H1 (cell line): ENCODE results near the gene CHFR. TPM values are rescaled to one million over a fixed set of nuclear protein-coding genes. Genes with fewer than 3 reads are reported as not detected.

Source experiments
- CTCF ChIA-PET: fragments of 300-600 bp; sonication (Branson Sonifier 250); formaldehyde crosslinking; loops from one replicate; lab custom pipeline; 2021; ENCODE audit not compliant: partially characterized antibody; lab: Charles Lee
- POLR2A ChIA-PET: fragments of 300-600 bp; sonication (Branson Sonifier 250); formaldehyde crosslinking; loops from one replicate; lab custom pipeline; 2021; ENCODE audit warnings: inconsistent platforms; ENCODE audit not compliant: partially characterized antibody; lab: Charles Lee
- DNase-seq, 2 experiments: peaks; one replicate each; pipeline versions ENCODE4 v3.0.0 to v3.0.0-alpha.2; 2010 to 2022; ENCODE audit warnings: low spot score in 2 of 2, low read depth in 1 of 2, mixed read lengths in 1 of 2
- FAIRE-seq: peaks from 2 replicates; lab custom pipeline; 2011; peaks lifted over from hg19 to GRCh38; lab: Jason Lieb, UNC
- H2AFZ ChIP-seq: 2 replicates; pipeline ENCODE4 v1.8.1; 2012; ENCODE audit warnings: low read length, inconsistent platforms
- H2AK5ac ChIP-seq: 2 replicates; pipeline ENCODE4 v1.6.1; 2013; ENCODE audit warnings: low read depth, low read length
- H2BK120ac ChIP-seq: replicated peaks from 2 replicates; pipeline ENCODE3; 2013; ENCODE audit warnings: low read depth, low read length, inconsistent platforms
- H2BK12ac ChIP-seq: 2 replicates; pipeline ENCODE4 v1.6.1; 2013; ENCODE audit warnings: low read depth, low read length
- H2BK15ac ChIP-seq: 2 replicates; pipeline ENCODE4 v1.6.1; 2013; ENCODE audit warnings: low read length
- H2BK20ac ChIP-seq: 2 replicates; pipeline ENCODE4 v1.6.1; 2013; ENCODE audit warnings: low read length
- H2BK5ac ChIP-seq: 2 replicates; pipeline ENCODE4 v1.6.1; 2013; ENCODE audit warnings: low read depth, low read length
- H3K14ac ChIP-seq: 2 replicates; pipeline ENCODE4 v1.6.1; 2013; ENCODE audit warnings: inconsistent platforms; ENCODE audit not compliant: insufficient read length
- H3K18ac ChIP-seq: 2 replicates; pipeline ENCODE4 v1.6.1; 2013; ENCODE audit warnings: low read length; ENCODE audit errors: extremely low read depth
- H3K23ac ChIP-seq: 2 replicates; pipeline ENCODE4 v1.6.1; 2013; ENCODE audit warnings: inconsistent platforms; ENCODE audit not compliant: insufficient read length
- H3K23me2 ChIP-seq: 2 replicates; pipeline ENCODE4 v1.6.1; 2013; ENCODE audit warnings: low read depth, low read length
- H3K27ac ChIP-seq: 2 replicates; pipeline ENCODE4 v1.6.1; 2011; ENCODE audit warnings: low read depth, low read length, inconsistent platforms
- H3K27me3 ChIP-seq, 4 experiments: replicated peaks in 1 of 4; 1 replicate in 1 of 4; 2 replicates in 3 of 4; pipeline versions ENCODE4 v1.6.1 to v1.8.1; 2011 to 2013; ENCODE audit warnings: low read length in 3 of 4, mild to moderate bottlenecking in 3 of 4, inconsistent platforms in 2 of 4, mixed read lengths in 2 of 4, moderate library complexity in 1 of 4; ENCODE audit not compliant: control insufficient read depth in 3 of 4, insufficient read depth in 3 of 4; ENCODE audit errors: extremely low read depth in 1 of 4
- H3K36me3 ChIP-seq, 4 experiments: 2 replicates each; pipeline versions ENCODE4 v1.6.1 to v1.8.1; 2011 to 2013; ENCODE audit warnings: mild to moderate bottlenecking in 4 of 4, low read length in 3 of 4, moderate library complexity in 2 of 4, control low read depth in 1 of 4, inconsistent platforms in 1 of 4; ENCODE audit not compliant: insufficient read depth in 4 of 4, control insufficient read depth in 2 of 4
- H3K4ac ChIP-seq: replicated peaks from 2 replicates; pipeline ENCODE3; 2013; ENCODE audit warnings: low read length, low read depth, mixed read lengths, inconsistent platforms; ENCODE audit not compliant: insufficient read length
- H3K4me1 ChIP-seq, 4 experiments: replicated peaks in 1 of 4; 1 replicate in 1 of 4; 2 replicates in 3 of 4; pipeline versions ENCODE4 v1.6.1 to v1.8.1; 2011 to 2013; ENCODE audit warnings: low read length in 3 of 4, inconsistent platforms in 2 of 4, mixed read lengths in 1 of 4; ENCODE audit not compliant: insufficient read depth in 4 of 4, control insufficient read depth in 3 of 4
- H3K4me2 ChIP-seq, 2 experiments: 2 replicates each; pipeline versions ENCODE4 v1.6.1 to v1.8.1; 2011 to 2013; ENCODE audit warnings: low read depth in 2 of 2, low read length in 2 of 2, control low read depth in 1 of 2, inconsistent platforms in 1 of 2, mild to moderate bottlenecking in 1 of 2; ENCODE audit not compliant: insufficient read depth in 1 of 2
- H3K4me3 ChIP-seq, 4 experiments: fragments of 200-600, 300-600 bp in 1 of 4; sonication (generic), shearing (Covaris generic), sonication (Bioruptor Twin) in 1 of 4; 2 replicates each; pipeline versions ENCODE4 v1.5.1 to v1.8.1; 2011 to 2016; ENCODE audit warnings: low read length in 4 of 4, low read depth in 3 of 4, control low read depth in 2 of 4, inconsistent platforms in 2 of 4, mild to moderate bottlenecking in 2 of 4, mixed read lengths in 1 of 4, moderate library complexity in 1 of 4; ENCODE audit not compliant: insufficient read depth in 2 of 4; ENCODE audit errors: extremely low read depth in 1 of 4
- H3K56ac ChIP-seq: replicated peaks from 2 replicates; pipeline ENCODE3; 2013; ENCODE audit warnings: low read depth, mild to moderate bottlenecking, mixed read lengths, low read length, inconsistent platforms; ENCODE audit not compliant: insufficient read length
- H3K79me1 ChIP-seq: 2 replicates; pipeline ENCODE4 v1.6.1; 2013; ENCODE audit warnings: low read depth, low read length, control low read depth
- H3K79me2 ChIP-seq, 2 experiments: 2 replicates each; pipeline versions ENCODE4 v1.6.1 to v1.8.1; 2012 to 2013; ENCODE audit warnings: low read length in 2 of 2, mild to moderate bottlenecking in 2 of 2, inconsistent platforms in 1 of 2; ENCODE audit not compliant: insufficient read depth in 2 of 2, control insufficient read depth in 1 of 2
- H3K9ac ChIP-seq, 4 experiments: replicated peaks in 1 of 4; 1 replicate in 1 of 4; 2 replicates in 3 of 4; pipeline versions ENCODE4 v1.6.1 to v1.8.1; 2011 to 2013; ENCODE audit warnings: low read depth in 3 of 4, low read length in 3 of 4, control low read depth in 2 of 4, mild to moderate bottlenecking in 2 of 4, moderate library complexity in 2 of 4, inconsistent platforms in 1 of 4; ENCODE audit errors: extremely low read depth in 1 of 4
- H3K9me3 ChIP-seq, 2 experiments: 2 replicates each; pipeline versions ENCODE4 v1.6.1 to v1.8.1; 2012 to 2013; ENCODE audit warnings: mild to moderate bottlenecking in 2 of 2, moderate library complexity in 2 of 2, control low read depth in 1 of 2, inconsistent platforms in 1 of 2, low read depth in 1 of 2, low read length in 1 of 2, mixed read lengths in 1 of 2; ENCODE audit not compliant: insufficient read depth in 2 of 2
- H4K20me1 ChIP-seq, 2 experiments: replicated peaks in 1 of 2; 2 replicates each; pipeline versions ENCODE3 to v1.8.1; 2011 to 2013; ENCODE audit warnings: inconsistent platforms in 2 of 2, low read length in 2 of 2, mild to moderate bottlenecking in 1 of 2; ENCODE audit not compliant: insufficient read depth in 2 of 2, control insufficient read depth in 1 of 2
- H4K5ac ChIP-seq: 2 replicates; pipeline ENCODE4 v1.6.1; 2013; ENCODE audit warnings: low read length, low read depth, mixed read lengths, inconsistent platforms; ENCODE audit not compliant: insufficient read length
- H4K8ac ChIP-seq: 2 replicates; pipeline ENCODE4 v1.8.0; 2013; ENCODE audit warnings: mild to moderate bottlenecking, moderate library complexity, low read length, inconsistent platforms; ENCODE audit not compliant: insufficient read depth; ENCODE audit errors: extremely low read depth
- H4K91ac ChIP-seq: replicated peaks from 2 replicates; pipeline ENCODE3; 2013; ENCODE audit warnings: low read length, mixed read lengths, inconsistent platforms; ENCODE audit not compliant: insufficient read length
- ATF2 ChIP-seq: IDR thresholded peaks from 2 replicates; pipeline ENCODE4 v1.6.1; 2012; ENCODE audit warnings: low read length, inconsistent platforms
- BCL11A ChIP-seq, 2 experiments: IDR thresholded peaks; one replicate each; pipeline ENCODE4 v1.6.1; 2011; ENCODE audit warnings: low read depth in 2 of 2, low read length in 2 of 2, mild to moderate bottlenecking in 2 of 2
- CHD2 ChIP-seq: IDR thresholded peaks from 2 replicates; pipeline ENCODE4 v1.6.1; 2012; ENCODE audit warnings: low read length, improper control_type of control experiment
- E2F6 ChIP-seq: IDR thresholded peaks from 2 replicates; pipeline ENCODE4 v1.6.1; 2012; ENCODE audit warnings: inconsistent platforms
- GABPA ChIP-seq: IDR thresholded peaks from 2 replicates; pipeline ENCODE4 v1.6.1; 2011; ENCODE audit warnings: mild to moderate bottlenecking, low read length, moderate library complexity, borderline replicate concordance; ENCODE audit not compliant: insufficient read depth
- JUND ChIP-seq: IDR thresholded peaks from 2 replicates; pipeline ENCODE4 v1.6.1; 2011; ENCODE audit warnings: mild to moderate bottlenecking, improper control_type of control experiment, low read length
- MAX ChIP-seq: IDR thresholded peaks from 2 replicates; pipeline ENCODE4 v1.6.1; 2012; ENCODE audit warnings: inconsistent platforms
- PHF8 ChIP-seq: fragments of 200-600 bp; sonication (generic); conservative IDR thresholded peaks from 2 replicates; pipeline ENCODE4 v1.7.1; 2012; ENCODE audit warnings: low read depth, mild to moderate bottlenecking, inconsistent platforms, low read length, moderate library complexity
- SAP30 ChIP-seq: fragments of 300-600 bp; sonication (generic); IDR thresholded peaks from 2 replicates; pipeline ENCODE4 v1.7.1; 2012; ENCODE audit warnings: low read length, moderate library complexity, mild to moderate bottlenecking, inconsistent platforms; ENCODE audit not compliant: insufficient read depth, insufficient replicate concordance
- SIX5 ChIP-seq: IDR thresholded peaks from 2 replicates; pipeline ENCODE4 v1.6.1; 2011; ENCODE audit warnings: mild to moderate bottlenecking, low read depth, low read length
- TBP ChIP-seq: IDR thresholded peaks from 2 replicates; pipeline ENCODE4 v1.6.1; 2011; ENCODE audit warnings: low read depth, low read length, improper control_type of control experiment
- WGBS, 2 experiments: shearing (Covaris generic) in 1 of 2; methylation state at CpG; one replicate each; pipeline versions ENCODE4 v1.1.6 to v1.1.7; 2013 to 2015; ENCODE audit warnings: low lambda C conversion rate in 2 of 2, mixed read lengths in 2 of 2, inconsistent platforms in 1 of 2, low coverage in 1 of 2, missing lambda C conversion rate in 1 of 2; ENCODE audit not compliant: insufficient replicate concordance in 2 of 2, insufficient coverage in 1 of 2, insufficient read length in 1 of 2; ENCODE audit errors: extremely low coverage in 1 of 2, missing lambda C conversion rate in 1 of 2; 5-methylcytosine and 5-hydroxymethylcytosine counted together
- polyA plus RNA-seq, 7 experiments: library from polyadenylated mRNA; depleted of rRNA in 3 of 7; stranded (reverse) in 5 of 7; unstranded in 2 of 7; fragments of >200 nt in 5 of 7; fragments of 200-250 nt in 2 of 7; gene quantifications; 1 replicate in 5 of 7; 2 replicates in 1 of 7; 4 replicates in 1 of 7; pipeline versions ENCODE4 v1.2.1 to v1.2.3, GENCODE V29; 2011 to 2013; ENCODE audit warnings: missing spikeins in 2 of 7, mixed read lengths in 2 of 7
- total RNA-seq: library from RNA; stranded (reverse); fragmentation: NEBNext Ultra II Directional; extraction: Animal tissue kit (Norgen Biotek cat#: 25700); gene quantifications from 2 replicates; pipeline ENCODE4 v1.2.1, GENCODE V29; 2021

The CHFR gene
- total and polyA plus RNA-seq, 2 of the 8 experiments (the other 6 are each of a cell fraction or from before 2014, with no cell fraction given) = 31.4 to 44.6 TPM

- POLR2A ChIA-PET = interaction anchor here (1.6 to 1.9 kb wide), 2 partner anchors 11 to 28 kb away, joined by 3 to 4 read pairs; no protein-coding TSS in a partner anchor
- no peak for DNase-seq
- peaks cover 0 to 5% of the 10 kb centered on the region in 2 experiments; a peak in 1 of 4 replicates for H3K79me2 ChIP-seq
- no peaks in the 10 kb centered on the region for H3K27me3 ChIP-seq
- no peak overlapping the region for H3K4ac ChIP-seq
- H2AFZ ChIP-seq = no peak overlapping the region
- no peak overlapping the region for H3K18ac ChIP-seq
- no peak overlapping the region for H3K4me3 ChIP-seq
- H2BK120ac ChIP-seq = no peak overlapping the region
- FAIRE-seq = no peak
- H4K8ac ChIP-seq = no peak overlapping the region
- H3K79me1 ChIP-seq = no peaks in the 10 kb centered on the region; the same call in 1 of the 2 replicates
- CTCF ChIA-PET = no interaction called here
- no peaks in the 10 kb centered on the region for H3K23me2 ChIP-seq
- no peak overlapping the region for H3K27ac ChIP-seq
- no peak overlapping the region for H2BK15ac ChIP-seq
- H4K5ac ChIP-seq = no peak overlapping the region
- H3K9me3 ChIP-seq = no peaks in the 10 kb centered on the region
- 91% methylated on average over 8 of the region's 8 CpGs; no CpG with 5 or more reads in 1 of the 2 experiments for WGBS, 2 experiments
- no peak overlapping the region for H2BK5ac ChIP-seq
- H3K4me1 ChIP-seq = no peaks in the 10 kb centered on the region
- H3K4me2 ChIP-seq = no peak overlapping the region
- no peak overlapping the region for H2AK5ac ChIP-seq
- no peak overlapping the region for H4K91ac ChIP-seq
- H4K20me1 ChIP-seq = peaks cover 0 to 10% of the 10 kb centered on the region in 2 experiments
- peaks cover 13 to 38% (median 33%) of the 10 kb centered on the region in 4 experiments; a peak in 7 of 8 replicates for H3K36me3 ChIP-seq
- no peak overlapping the region for H3K56ac ChIP-seq
- H2BK12ac ChIP-seq = no peak overlapping the region
- H3K9ac ChIP-seq = no peak overlapping the region
- H2BK20ac ChIP-seq = no peak overlapping the region
- H3K23ac ChIP-seq = no peak overlapping the region
- H3K14ac ChIP-seq = no peak overlapping the region
- TF ChIP-seq CHD2 (no peak), SIX5 (no peak), SAP30 (no peak), BCL11A (IDR thresholded peaks at IDR 0.05; ENCODE audit: low read depth in 2 of 2, low read length in 2 of 2) (no peak), GABPA (no peak), MAX (no peak), TBP (no peak), PHF8 (no peak), ATF2 (no peak), E2F6 (no peak), JUND (no peak)
Observed at GRCh38 chr12:132818562-132818961, 68.8 kb downstream of the CHFR start.
